ENCODE data around the gene GAL3ST3. TPM values are rescaled to one million over a fixed set of nuclear protein-coding genes. Genes with fewer than 3 reads are reported as not detected.

GAL3ST3 gene
- total and polyA plus RNA-seq, 2 experiments from 2014 or later, result 15.6 to 63.4 TPM

GRCh38 chr11:66047541-66048365 is 1.2 kb downstream of the GAL3ST3 start (continued):
- TF ChIP-seq, protein P1, sequence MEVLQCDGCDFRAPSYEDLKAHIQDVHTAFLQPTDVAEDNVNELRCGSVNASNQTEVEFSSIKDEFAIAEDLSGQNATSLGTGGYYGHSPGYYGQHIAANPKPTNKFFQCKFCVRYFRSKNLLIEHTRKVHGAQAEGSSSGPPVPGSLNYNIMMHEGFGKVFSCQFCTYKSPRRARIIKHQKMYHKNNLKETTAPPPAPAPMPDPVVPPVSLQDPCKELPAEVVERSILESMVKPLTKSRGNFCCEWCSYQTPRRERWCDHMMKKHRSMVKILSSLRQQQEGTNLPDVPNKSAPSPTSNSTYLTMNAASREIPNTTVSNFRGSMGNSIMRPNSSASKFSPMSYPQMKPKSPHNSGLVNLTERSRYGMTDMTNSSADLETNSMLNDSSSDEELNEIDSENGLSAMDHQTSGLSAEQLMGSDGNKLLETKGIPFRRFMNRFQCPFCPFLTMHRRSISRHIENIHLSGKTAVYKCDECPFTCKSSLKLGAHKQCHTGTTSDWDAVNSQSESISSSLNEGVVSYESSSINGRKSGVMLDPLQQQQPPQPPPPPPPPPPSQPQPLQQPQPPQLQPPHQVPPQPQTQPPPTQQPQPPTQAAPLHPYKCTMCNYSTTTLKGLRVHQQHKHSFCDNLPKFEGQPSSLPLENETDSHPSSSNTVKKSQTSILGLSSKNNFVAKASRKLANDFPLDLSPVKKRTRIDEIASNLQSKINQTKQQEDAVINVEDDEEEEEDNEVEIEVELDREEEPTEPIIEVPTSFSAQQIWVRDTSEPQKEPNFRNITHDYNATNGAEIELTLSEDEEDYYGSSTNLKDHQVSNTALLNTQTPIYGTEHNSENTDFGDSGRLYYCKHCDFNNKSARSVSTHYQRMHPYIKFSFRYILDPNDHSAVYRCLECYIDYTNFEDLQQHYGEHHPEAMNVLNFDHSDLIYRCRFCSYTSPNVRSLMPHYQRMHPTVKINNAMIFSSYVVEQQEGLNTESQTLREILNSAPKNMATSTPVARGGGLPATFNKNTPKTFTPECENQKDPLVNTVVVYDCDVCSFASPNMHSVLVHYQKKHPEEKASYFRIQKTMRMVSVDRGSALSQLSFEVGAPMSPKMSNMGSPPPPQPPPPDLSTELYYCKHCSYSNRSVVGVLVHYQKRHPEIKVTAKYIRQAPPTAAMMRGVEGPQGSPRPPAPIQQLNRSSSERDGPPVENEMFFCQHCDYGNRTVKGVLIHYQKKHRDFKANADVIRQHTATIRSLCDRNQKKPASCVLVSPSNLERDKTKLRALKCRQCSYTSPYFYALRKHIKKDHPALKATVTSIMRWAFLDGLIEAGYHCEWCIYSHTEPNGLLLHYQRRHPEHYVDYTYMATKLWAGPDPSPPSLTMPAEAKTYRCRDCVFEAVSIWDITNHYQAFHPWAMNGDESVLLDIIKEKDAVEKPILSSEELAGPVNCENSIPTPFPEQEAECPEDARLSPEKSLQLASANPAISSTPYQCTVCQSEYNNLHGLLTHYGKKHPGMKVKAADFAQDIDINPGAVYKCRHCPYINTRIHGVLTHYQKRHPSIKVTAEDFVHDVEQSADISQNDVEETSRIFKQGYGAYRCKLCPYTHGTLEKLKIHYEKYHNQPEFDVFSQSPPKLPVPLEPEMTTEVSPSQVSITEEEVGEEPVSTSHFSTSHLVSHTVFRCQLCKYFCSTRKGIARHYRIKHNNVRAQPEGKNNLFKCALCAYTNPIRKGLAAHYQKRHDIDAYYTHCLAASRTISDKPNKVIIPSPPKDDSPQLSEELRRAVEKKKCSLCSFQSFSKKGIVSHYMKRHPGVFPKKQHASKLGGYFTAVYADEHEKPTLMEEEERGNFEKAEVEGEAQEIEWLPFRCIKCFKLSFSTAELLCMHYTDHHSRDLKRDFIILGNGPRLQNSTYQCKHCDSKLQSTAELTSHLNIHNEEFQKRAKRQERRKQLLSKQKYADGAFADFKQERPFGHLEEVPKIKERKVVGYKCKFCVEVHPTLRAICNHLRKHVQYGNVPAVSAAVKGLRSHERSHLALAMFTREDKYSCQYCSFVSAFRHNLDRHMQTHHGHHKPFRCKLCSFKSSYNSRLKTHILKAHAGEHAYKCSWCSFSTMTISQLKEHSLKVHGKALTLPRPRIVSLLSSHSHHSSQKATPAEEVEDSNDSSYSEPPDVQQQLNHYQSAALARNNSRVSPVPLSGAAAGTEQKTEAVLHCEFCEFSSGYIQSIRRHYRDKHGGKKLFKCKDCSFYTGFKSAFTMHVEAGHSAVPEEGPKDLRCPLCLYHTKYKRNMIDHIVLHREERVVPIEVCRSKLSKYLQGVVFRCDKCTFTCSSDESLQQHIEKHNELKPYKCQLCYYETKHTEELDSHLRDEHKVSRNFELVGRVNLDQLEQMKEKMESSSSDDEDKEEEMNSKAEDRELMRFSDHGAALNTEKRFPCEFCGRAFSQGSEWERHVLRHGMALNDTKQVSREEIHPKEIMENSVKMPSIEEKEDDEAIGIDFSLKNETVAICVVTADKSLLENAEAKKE (CRISPR knock-in tag; IDR thresholded peaks at IDR 0.05), result no peak
- TF ChIP-seq JUNB (IDR thresholded peaks at IDR 0.05; ENCODE audit: unreplicated experiment) (no peak), EZH2phosphoT487 (IDR thresholded peaks at IDR 0.05; ENCODE audit: unreplicated experiment) (no peak), CREB1 (CRISPR knock-in tag; IDR thresholded peaks at IDR 0.05; ENCODE audit: low read depth) (no peak), ZNF114 (CRISPR knock-in tag; IDR thresholded peaks at IDR 0.05) (no peak)
- TF ChIP-seq, protein P2, sequence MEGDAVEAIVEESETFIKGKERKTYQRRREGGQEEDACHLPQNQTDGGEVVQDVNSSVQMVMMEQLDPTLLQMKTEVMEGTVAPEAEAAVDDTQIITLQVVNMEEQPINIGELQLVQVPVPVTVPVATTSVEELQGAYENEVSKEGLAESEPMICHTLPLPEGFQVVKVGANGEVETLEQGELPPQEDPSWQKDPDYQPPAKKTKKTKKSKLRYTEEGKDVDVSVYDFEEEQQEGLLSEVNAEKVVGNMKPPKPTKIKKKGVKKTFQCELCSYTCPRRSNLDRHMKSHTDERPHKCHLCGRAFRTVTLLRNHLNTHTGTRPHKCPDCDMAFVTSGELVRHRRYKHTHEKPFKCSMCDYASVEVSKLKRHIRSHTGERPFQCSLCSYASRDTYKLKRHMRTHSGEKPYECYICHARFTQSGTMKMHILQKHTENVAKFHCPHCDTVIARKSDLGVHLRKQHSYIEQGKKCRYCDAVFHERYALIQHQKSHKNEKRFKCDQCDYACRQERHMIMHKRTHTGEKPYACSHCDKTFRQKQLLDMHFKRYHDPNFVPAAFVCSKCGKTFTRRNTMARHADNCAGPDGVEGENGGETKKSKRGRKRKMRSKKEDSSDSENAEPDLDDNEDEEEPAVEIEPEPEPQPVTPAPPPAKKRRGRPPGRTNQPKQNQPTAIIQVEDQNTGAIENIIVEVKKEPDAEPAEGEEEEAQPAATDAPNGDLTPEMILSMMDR (conservative IDR thresholded peaks at IDR 0.05; ENCODE audit: low read depth in 2 of 2), result no peak

- Histone ChIP-seq H3K4me1 (ENCODE audit: insufficient read depth) (peaks cover 16% of the 10 kb centered on the region), H3K9me2 (ENCODE audit: insufficient read depth) (no peaks in the 10 kb centered on the region), H3F3A (replicated peaks; ENCODE audit: low read depth) (peaks cover 21% of the 10 kb centered on the region; the same call in 1 of the 2 replicates), H3K79me2 (replicated peaks; ENCODE audit: insufficient read depth) (0 out of 2 replicates have a peak, but pooled peaks cover 4% of the 10 kb centered on the region), H3K36me3 (ENCODE audit: insufficient read depth) (no peaks in the 10 kb centered on the region), H2AFZ (no peak overlapping the region), H4K20me1 (replicated peaks; ENCODE audit: insufficient read depth) (no peaks in the 10 kb centered on the region; the same call in none of the 2 replicates), H3K27ac (ENCODE audit: low read depth) (no peak overlapping the region), H3K4me2 (no peak overlapping the region), H3K27me3 (ENCODE audit: insufficient read depth) (no peaks in the 10 kb centered on the region), H3K4me3 (no peak overlapping the region)
- Mint-ChIP-seq H3K27ac (no peak overlapping the region), H3K4me3 (no peak overlapping the region), H3K27me3 (ENCODE audit: insufficient read depth, low read depth, poor library complexity) (peaks cover 12% of the 10 kb centered on the region), H3K36me3 (ENCODE audit: low read depth) (peaks cover 16% of the 10 kb centered on the region), H3K9me3 (no peaks in the 10 kb centered on the region; the same call in 2 of the 3 replicates), H3K4me1 (peaks cover 43% of the 10 kb centered on the region)
- ATAC-seq (no peak), DNase-seq (ENCODE audit: low spot score) (no peak)
- TF ChIP-seq, protein P3, sequence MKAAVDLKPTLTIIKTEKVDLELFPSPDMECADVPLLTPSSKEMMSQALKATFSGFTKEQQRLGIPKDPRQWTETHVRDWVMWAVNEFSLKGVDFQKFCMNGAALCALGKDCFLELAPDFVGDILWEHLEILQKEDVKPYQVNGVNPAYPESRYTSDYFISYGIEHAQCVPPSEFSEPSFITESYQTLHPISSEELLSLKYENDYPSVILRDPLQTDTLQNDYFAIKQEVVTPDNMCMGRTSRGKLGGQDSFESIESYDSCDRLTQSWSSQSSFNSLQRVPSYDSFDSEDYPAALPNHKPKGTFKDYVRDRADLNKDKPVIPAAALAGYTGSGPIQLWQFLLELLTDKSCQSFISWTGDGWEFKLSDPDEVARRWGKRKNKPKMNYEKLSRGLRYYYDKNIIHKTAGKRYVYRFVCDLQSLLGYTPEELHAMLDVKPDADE (IDR thresholded peaks at IDR 0.05), result no peak
- TF ChIP-seq ZNF331 (CRISPR knock-in tag; IDR thresholded peaks at IDR 0.05; ENCODE audit: low read depth), result no peak
- TF ChIP-seq, protein P4, sequence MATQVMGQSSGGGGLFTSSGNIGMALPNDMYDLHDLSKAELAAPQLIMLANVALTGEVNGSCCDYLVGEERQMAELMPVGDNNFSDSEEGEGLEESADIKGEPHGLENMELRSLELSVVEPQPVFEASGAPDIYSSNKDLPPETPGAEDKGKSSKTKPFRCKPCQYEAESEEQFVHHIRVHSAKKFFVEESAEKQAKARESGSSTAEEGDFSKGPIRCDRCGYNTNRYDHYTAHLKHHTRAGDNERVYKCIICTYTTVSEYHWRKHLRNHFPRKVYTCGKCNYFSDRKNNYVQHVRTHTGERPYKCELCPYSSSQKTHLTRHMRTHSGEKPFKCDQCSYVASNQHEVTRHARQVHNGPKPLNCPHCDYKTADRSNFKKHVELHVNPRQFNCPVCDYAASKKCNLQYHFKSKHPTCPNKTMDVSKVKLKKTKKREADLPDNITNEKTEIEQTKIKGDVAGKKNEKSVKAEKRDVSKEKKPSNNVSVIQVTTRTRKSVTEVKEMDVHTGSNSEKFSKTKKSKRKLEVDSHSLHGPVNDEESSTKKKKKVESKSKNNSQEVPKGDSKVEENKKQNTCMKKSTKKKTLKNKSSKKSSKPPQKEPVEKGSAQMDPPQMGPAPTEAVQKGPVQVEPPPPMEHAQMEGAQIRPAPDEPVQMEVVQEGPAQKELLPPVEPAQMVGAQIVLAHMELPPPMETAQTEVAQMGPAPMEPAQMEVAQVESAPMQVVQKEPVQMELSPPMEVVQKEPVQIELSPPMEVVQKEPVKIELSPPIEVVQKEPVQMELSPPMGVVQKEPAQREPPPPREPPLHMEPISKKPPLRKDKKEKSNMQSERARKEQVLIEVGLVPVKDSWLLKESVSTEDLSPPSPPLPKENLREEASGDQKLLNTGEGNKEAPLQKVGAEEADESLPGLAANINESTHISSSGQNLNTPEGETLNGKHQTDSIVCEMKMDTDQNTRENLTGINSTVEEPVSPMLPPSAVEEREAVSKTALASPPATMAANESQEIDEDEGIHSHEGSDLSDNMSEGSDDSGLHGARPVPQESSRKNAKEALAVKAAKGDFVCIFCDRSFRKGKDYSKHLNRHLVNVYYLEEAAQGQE (IDR thresholded peaks at IDR 0.05; ENCODE audit: unreplicated experiment), result no peak
These were observed 2.1 kb downstream of the GAL3ST3 start for GRCh38 chr11:66046901-66047300.
